GM19395 (cell line): ENCODE results near the gene KCNQ5.
A peak's percentile ranks its signal among the peaks of the same experiment; 100 is the strongest.
"Not testable (repeated sequence)": the region's sequence is repeated elsewhere in the genome, so short reads cannot be mapped to it uniquely, and the experiment has no call there.

Experiments used
- ATAC-seq: cut with Tn5 transposase; IDR thresholded peaks from one replicate; pipeline ENCODE4 v1.9.1; 2021; ENCODE audit warnings: mild to moderate bottlenecking, moderate library complexity; ENCODE audit not compliant: unreplicated experiment

KCNQ5 gene

GRCh38 chr6:73227606-73228255, 605.9 kb downstream of the KCNQ5 start:
- no peak for ATAC-seq

GRCh38 chr6:73231986-73232391, 610.1 kb downstream of the KCNQ5 start:
- peak; percentile 56 for ATAC-seq

GRCh38 chr6:73233048-73233447, 611.2 kb downstream of the KCNQ5 start:
- ATAC-seq, result no peak

GRCh38 chr6:73233971-73234370, 612.1 kb downstream of the KCNQ5 start:
- not testable (repeated sequence) for ATAC-seq

GRCh38 chr6:73234733-73235132, 612.9 kb downstream of the KCNQ5 start:
- ATAC-seq, result no peak

GRCh38 chr6:73236144-73236750, 614.4 kb downstream of the KCNQ5 start:
- no peak for ATAC-seq

GRCh38 chr6:73240730-73241129, 618.9 kb downstream of the KCNQ5 start:
- ATAC-seq, result no peak

- ATAC-seq, result no peak
These were observed 620.1 kb downstream of the KCNQ5 start for GRCh38 chr6:73242001-73242400.
